Ammon's horn (tissue), 1 donor: Measurements from ENCODE around the gene SSBP2.
"Not testable (repeated sequence)": the region's sequence is repeated elsewhere in the genome, so short reads cannot be mapped to it uniquely, and the experiment has no call there.

Source experiments
- DNase-seq: peaks from one replicate; pipeline ENCODE4 v3.0.0-alpha.2; 2016; ENCODE audit warnings: low spot score

The SSBP2 gene

GRCh38 chr5:81427566-81427965 lies 323.3 kb downstream of the SSBP2 start:
- DNase-seq: no peak

GRCh38 chr5:81426359-81427030 lies 324.4 kb downstream of the SSBP2 start:
- peak; percentile 4 for DNase-seq

GRCh38 chr5:81425569-81425968 lies 325.3 kb downstream of the SSBP2 start:
- no peak for DNase-seq

- DNase-seq: no peak
Observed at GRCh38 chr5:81424728-81425127, 326.2 kb downstream of the SSBP2 start.

GRCh38 chr5:81422671-81423070 lies 328.2 kb downstream of the SSBP2 start:
- DNase-seq: no peak

- DNase-seq: peak; percentile 21
Observed at GRCh38 chr5:81420039-81420667, 330.7 kb downstream of the SSBP2 start.

GRCh38 chr5:81418606-81419005 lies 332.3 kb downstream of the SSBP2 start:
- no peak for DNase-seq

- DNase-seq: no peak
Observed at GRCh38 chr5:81417052-81417451, 333.8 kb downstream of the SSBP2 start.

- DNase-seq: no peak
Observed at GRCh38 chr5:81409896-81410295, 341.0 kb downstream of the SSBP2 start.

- DNase-seq: no peak
Observed at GRCh38 chr5:81409361-81409760, 341.5 kb downstream of the SSBP2 start.

- DNase-seq: no peak
Observed at GRCh38 chr5:81408496-81408895, 342.4 kb downstream of the SSBP2 start.

GRCh38 chr5:81407811-81408210 lies 343.1 kb downstream of the SSBP2 start:
- DNase-seq: not testable (repeated sequence)

GRCh38 chr5:81405126-81405891 lies 345.6 kb downstream of the SSBP2 start:
- DNase-seq: no peak

- no peak for DNase-seq
Observed at GRCh38 chr5:81402192-81402930, 348.5 kb downstream of the SSBP2 start.

GRCh38 chr5:81401266-81401665 lies 349.6 kb downstream of the SSBP2 start:
- DNase-seq: no peak

GRCh38 chr5:81400375-81400774 lies 350.5 kb downstream of the SSBP2 start:
- no peak for DNase-seq

- DNase-seq: no peak
Observed at GRCh38 chr5:81398741-81399140, 352.2 kb downstream of the SSBP2 start.

GRCh38 chr5:81397176-81397575 lies 353.7 kb downstream of the SSBP2 start:
- no peak for DNase-seq

- no peak for DNase-seq
Observed at GRCh38 chr5:81395262-81395661, 355.6 kb downstream of the SSBP2 start.

GRCh38 chr5:81393783-81394718 lies 356.8 kb downstream of the SSBP2 start, which contains the start of gene ACOT12:
TSS of gene ACOT12 (minus strand) at chr5:81394134. CDS start at chr5:81394114, 20 bp downstream.
- peak; percentile 3 for DNase-seq

- DNase-seq: no peak
Observed at GRCh38 chr5:81393430-81393782, 357.5 kb downstream of the SSBP2 start.
